Neuronal stem cell (in vitro differentiated cells): Measurements from ENCODE around the gene POU2AF1.
"Not testable (repeated sequence)": the region's sequence is repeated elsewhere in the genome, so short reads cannot be mapped to it uniquely, and the experiment has no call there.

Experiments used
- DNase-seq: peaks from one replicate; pipeline ENCODE4 v3.0.0-alpha.2; 2013; ENCODE audit warnings: low spot score
- H2AFZ ChIP-seq: one replicate; pipeline ENCODE4 v1.6.1; 2013; ENCODE audit warnings: mild to moderate bottlenecking, low read length, inconsistent platforms
- H2AK5ac ChIP-seq: 2 replicates; pipeline ENCODE4 v1.6.1; 2013; ENCODE audit warnings: low read depth, mild to moderate bottlenecking, inconsistent platforms, low read length, moderate library complexity, mixed read lengths
- H2BK120ac ChIP-seq: 2 replicates; pipeline ENCODE4 v1.6.1; 2013; ENCODE audit warnings: low read depth, mild to moderate bottlenecking, inconsistent platforms, low read length, moderate library complexity, mixed read lengths
- H2BK12ac ChIP-seq: one replicate; pipeline ENCODE4 v1.6.1; 2013; ENCODE audit warnings: low read length, inconsistent platforms
- H2BK15ac ChIP-seq: 2 replicates; pipeline ENCODE4 v1.6.1; 2013; ENCODE audit warnings: mild to moderate bottlenecking, low read length, inconsistent platforms, mixed read lengths
- H2BK5ac ChIP-seq: one replicate; pipeline ENCODE4 v1.6.1; 2013; ENCODE audit warnings: inconsistent platforms, mild to moderate bottlenecking, low read length, moderate library complexity
- H3K14ac ChIP-seq: one replicate; pipeline ENCODE4 v1.6.1; 2013; ENCODE audit warnings: low read length, inconsistent platforms
- H3K18ac ChIP-seq: 2 replicates; pipeline ENCODE4 v1.6.1; 2013; ENCODE audit warnings: low read length, inconsistent platforms
- H3K23ac ChIP-seq: 2 replicates; pipeline ENCODE4 v1.6.1; 2013; ENCODE audit warnings: low read depth, mild to moderate bottlenecking, mixed read lengths, low read length, inconsistent platforms; ENCODE audit not compliant: poor library complexity
- H3K27ac ChIP-seq: replicated peaks from 3 replicates; pipeline ENCODE4 v1.5.1; 2013; ENCODE audit warnings: low read length, inconsistent platforms
- H3K27me3 ChIP-seq, 3 experiments: 2 replicates each; pipeline ENCODE4 v1.6.1; 2013; ENCODE audit warnings: low read length in 3 of 3, mild to moderate bottlenecking in 2 of 3, inconsistent platforms in 1 of 3, low read depth in 1 of 3, mixed read lengths in 1 of 3, moderate library complexity in 1 of 3; ENCODE audit not compliant: control insufficient read depth in 3 of 3, insufficient read depth in 3 of 3
- H3K36me3 ChIP-seq, 2 donors: replicated peaks in 1 of 2; 2 replicates each; pipeline ENCODE4 v1.6.1; 2013; ENCODE audit warnings: low read length in 2 of 2; ENCODE audit not compliant: control insufficient read depth in 2 of 2, insufficient read depth in 2 of 2
- H3K4ac ChIP-seq: 2 replicates; pipeline ENCODE4 v1.6.1; 2013; ENCODE audit warnings: inconsistent platforms, mild to moderate bottlenecking, low read length, moderate library complexity
- H3K4me1 ChIP-seq, 2 donors: 1 replicate in 1 of 2; 2 replicates in 1 of 2; pipeline ENCODE4 v1.6.1; 2013; ENCODE audit warnings: low read length in 2 of 2, low read depth in 1 of 2; ENCODE audit not compliant: control insufficient read depth in 2 of 2, insufficient read depth in 1 of 2
- H3K4me2 ChIP-seq: one replicate; pipeline ENCODE4 v1.6.1; 2013; ENCODE audit warnings: mild to moderate bottlenecking, low read length, inconsistent platforms; ENCODE audit not compliant: insufficient read depth, poor library complexity, severe bottlenecking
- H3K4me3 ChIP-seq, 2 donors: 2 replicates each; pipeline ENCODE4 v1.5.1; 2013; ENCODE audit warnings: low read length in 2 of 2, mild to moderate bottlenecking in 2 of 2, inconsistent platforms in 1 of 2, moderate library complexity in 1 of 2
- H3K79me1 ChIP-seq: one replicate; pipeline ENCODE4 v1.6.1; 2013; ENCODE audit warnings: low read depth, mild to moderate bottlenecking, inconsistent platforms, low read length, moderate library complexity
- H3K9ac ChIP-seq: one replicate; pipeline ENCODE4 v1.6.1; 2013; ENCODE audit warnings: mild to moderate bottlenecking, low read depth, low read length, inconsistent platforms; ENCODE audit not compliant: poor library complexity
- H3K9me3 ChIP-seq, 2 donors: replicated peaks in 1 of 2; 2 replicates each; pipeline versions ENCODE3 to v1.6.1; 2013; ENCODE audit warnings: low read length in 2 of 2, mild to moderate bottlenecking in 2 of 2, inconsistent platforms in 1 of 2, low read depth in 1 of 2, mixed read lengths in 1 of 2, moderate library complexity in 1 of 2; ENCODE audit not compliant: control insufficient read depth in 2 of 2, insufficient read depth in 1 of 2
- H4K8ac ChIP-seq: one replicate; pipeline ENCODE4 v1.6.1; 2013; ENCODE audit warnings: low read depth, mild to moderate bottlenecking, inconsistent platforms, low read length, moderate library complexity
- H4K91ac ChIP-seq: one replicate; pipeline ENCODE4 v1.6.1; 2013; ENCODE audit warnings: low read length, low read depth, mild to moderate bottlenecking, inconsistent platforms; ENCODE audit not compliant: poor library complexity
- WGBS, 2 donors: extraction: QIAGEN DNeasy Blood & Tissue Kit; methylation state at CpG; one replicate each; pipeline ENCODE4 v1.1.7; 2013; ENCODE audit warnings: missing lambda C conversion rate in 2 of 2, mixed read lengths in 1 of 2; ENCODE audit not compliant: insufficient read length in 2 of 2, insufficient replicate concordance in 1 of 2; ENCODE audit errors: extremely low coverage in 2 of 2; 5-methylcytosine and 5-hydroxymethylcytosine counted together

Gene POU2AF1

DNA sequence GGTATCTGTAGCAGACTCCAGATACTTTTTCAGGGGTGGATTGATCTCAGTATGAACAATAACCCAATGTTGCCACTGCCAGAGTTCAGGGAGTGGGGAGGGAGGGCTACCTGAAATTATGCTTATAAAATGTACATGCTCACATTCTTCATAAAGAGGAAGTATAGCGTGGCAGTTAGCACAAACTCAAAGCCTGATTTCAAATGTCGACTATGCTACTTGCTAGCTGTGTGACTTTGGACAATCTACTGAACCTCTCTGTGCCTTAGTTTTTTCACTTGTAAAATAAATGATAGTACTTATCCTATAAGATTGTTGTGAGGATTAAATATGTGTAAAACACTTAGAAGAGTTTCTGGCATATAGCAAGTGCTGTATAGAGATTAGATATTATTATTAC is 26.5 kb upstream of the POU2AF1 start:
- WGBS, 2 donors: no CpG with 5 or more reads among the region's 2 CpGs
- no peak overlapping the region for H3K4me3 ChIP-seq
- no peak overlapping the region for H3K18ac ChIP-seq
- no peak overlapping the region for H2AFZ ChIP-seq
- no peak for DNase-seq
- H2AK5ac ChIP-seq: no peak overlapping the region
- no peak overlapping the region for H2BK120ac ChIP-seq
- no peaks in the 10 kb centered on the region for H3K9me3 ChIP-seq
- no peak overlapping the region for H2BK15ac ChIP-seq
- H3K79me1 ChIP-seq: no peaks in the 10 kb centered on the region
- H3K14ac ChIP-seq: no peak overlapping the region
- H3K23ac ChIP-seq: no peak overlapping the region
- H4K8ac ChIP-seq: no peak overlapping the region
- H3K4me1 ChIP-seq: no peaks in the 10 kb centered on the region
- H2BK12ac ChIP-seq: no peak overlapping the region
- H3K27ac ChIP-seq: no peak overlapping the region
- no peak overlapping the region for H3K9ac ChIP-seq
- H4K91ac ChIP-seq: no peak overlapping the region
- H2BK5ac ChIP-seq: no peak overlapping the region
- H3K4ac ChIP-seq: no peak overlapping the region
- H3K27me3 ChIP-seq: no peaks in the 10 kb centered on the region
- no peak overlapping the region for H3K4me2 ChIP-seq
- H3K36me3 ChIP-seq: no peaks in the 10 kb centered on the region

DNA sequence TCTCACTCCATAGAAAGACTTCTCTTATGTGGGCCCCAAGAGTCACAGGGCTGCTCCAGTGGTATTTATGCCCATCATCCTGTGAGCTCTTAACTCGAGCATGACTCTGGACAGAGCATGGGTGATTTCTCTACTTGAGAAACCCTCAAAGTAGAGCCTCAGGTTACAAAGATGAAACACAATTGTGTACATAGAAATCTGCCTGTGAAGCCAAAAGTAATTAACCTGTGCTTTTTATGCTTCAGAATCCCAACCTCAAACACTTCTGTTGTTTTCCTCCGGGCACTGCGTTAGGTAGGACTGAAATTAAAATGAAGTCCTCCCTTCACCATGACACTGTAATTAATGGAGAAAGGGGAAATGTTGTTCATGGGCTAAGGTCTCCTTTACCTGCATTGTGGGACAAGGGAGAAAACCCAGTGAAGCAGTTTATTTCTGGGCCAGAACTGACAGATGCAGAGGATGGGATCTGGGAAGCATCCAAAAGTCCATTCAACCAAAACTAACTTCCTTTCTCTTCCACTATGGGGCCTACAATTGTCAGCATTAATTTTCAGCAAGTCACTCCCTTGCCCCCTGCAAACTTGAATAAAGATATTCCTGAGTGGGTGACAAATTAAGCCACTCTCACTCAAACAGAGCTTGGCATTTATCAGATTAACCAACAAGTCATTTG is 24.1 kb upstream of the POU2AF1 start:
- Histone ChIP-seq H2BK5ac (no peak overlapping the region), H3K4me2 (no peak overlapping the region), H2AK5ac (no peak overlapping the region), H2BK120ac (no peak overlapping the region), H3K27me3 (no peaks in the 10 kb centered on the region), H3K4ac (no peak overlapping the region), H3K4me3 (no peak overlapping the region), H3K18ac (no peak overlapping the region), H3K36me3 (no peaks in the 10 kb centered on the region), H3K9me3 (no peaks in the 10 kb centered on the region), H3K9ac (no peak overlapping the region), H3K27ac (no peak overlapping the region), H2AFZ (no peak overlapping the region), H3K79me1 (no peaks in the 10 kb centered on the region), H4K8ac (no peak overlapping the region), H4K91ac (no peak overlapping the region), H3K14ac (no peak overlapping the region), H3K23ac (no peak overlapping the region), H3K4me1 (no peaks in the 10 kb centered on the region), H2BK15ac (no peak overlapping the region), H2BK12ac (no peak overlapping the region)
- no CpG with 5 or more reads among the region's 3 CpGs for WGBS, 2 donors
- DNase-seq: no peak

DNA sequence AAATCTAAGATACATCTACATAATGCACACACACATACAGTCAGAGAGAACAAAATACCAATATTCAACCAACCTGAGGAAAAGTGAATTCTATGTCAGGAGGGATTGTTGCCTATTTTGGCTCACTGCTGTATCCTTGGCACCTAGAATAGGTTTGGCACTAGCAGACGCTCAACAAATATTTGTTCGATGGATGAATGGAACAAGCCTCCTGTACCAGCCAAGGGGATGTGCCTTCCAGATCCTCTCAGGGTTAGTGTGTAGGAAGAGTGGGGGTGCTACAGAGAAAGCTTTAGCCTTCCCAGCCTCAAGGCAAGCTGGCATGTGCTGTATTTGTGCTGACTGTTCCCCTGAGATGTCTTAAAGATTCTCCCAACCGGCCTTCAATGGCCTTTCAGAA is 23.3 kb upstream of the POU2AF1 start:
- DNase-seq: no peak
- no peak overlapping the region for H2BK15ac ChIP-seq
- H2AK5ac ChIP-seq: no peak overlapping the region
- WGBS, 2 donors: no CpG with 5 or more reads among the region's 3 CpGs
- no peaks in the 10 kb centered on the region for H3K9me3 ChIP-seq
- H2BK5ac ChIP-seq: no peak overlapping the region
- H3K9ac ChIP-seq: no peak overlapping the region
- no peaks in the 10 kb centered on the region for H3K79me1 ChIP-seq
- no peaks in the 10 kb centered on the region for H3K27me3 ChIP-seq
- no peaks in the 10 kb centered on the region for H3K36me3 ChIP-seq
- no peak overlapping the region for H3K4me3 ChIP-seq
- no peak overlapping the region for H4K8ac ChIP-seq
- no peak overlapping the region for H3K18ac ChIP-seq
- H3K14ac ChIP-seq: no peak overlapping the region
- H2AFZ ChIP-seq: no peak overlapping the region
- no peak overlapping the region for H2BK120ac ChIP-seq
- H2BK12ac ChIP-seq: no peak overlapping the region
- no peak overlapping the region for H3K4ac ChIP-seq
- H3K23ac ChIP-seq: no peak overlapping the region
- no peak overlapping the region for H3K27ac ChIP-seq
- H3K4me2 ChIP-seq: no peak overlapping the region
- H4K91ac ChIP-seq: no peak overlapping the region
- no peaks in the 10 kb centered on the region for H3K4me1 ChIP-seq

DNA sequence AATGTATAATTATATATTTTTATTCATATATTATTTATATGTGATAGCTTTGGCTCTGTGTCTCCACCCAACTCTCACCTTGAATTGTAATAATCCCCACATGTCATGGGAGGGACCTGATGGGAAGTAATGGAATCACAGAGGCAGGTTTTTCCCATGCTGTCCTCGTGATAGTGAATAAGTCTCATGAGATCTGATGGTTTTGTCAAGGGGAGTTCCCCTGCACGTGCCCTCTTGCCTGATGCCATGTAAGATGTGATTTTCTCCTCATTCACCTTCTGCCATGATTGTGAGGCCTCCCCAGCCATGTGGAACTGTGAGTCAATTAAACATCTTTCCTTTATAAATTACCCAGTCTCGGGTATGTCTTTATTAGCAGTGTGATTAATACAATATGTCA is 22.9 kb upstream of the POU2AF1 start:
- not testable (repeated sequence) for H3K4me1 ChIP-seq, H3K79me1 ChIP-seq, H3K9ac ChIP-seq, H2BK12ac ChIP-seq, H3K27me3 ChIP-seq, H3K14ac ChIP-seq, H3K4ac ChIP-seq, H3K23ac ChIP-seq, H3K9me3 ChIP-seq, H4K91ac ChIP-seq, H3K4me3 ChIP-seq, H3K4me2 ChIP-seq, H4K8ac ChIP-seq, H3K36me3 ChIP-seq, H3K18ac ChIP-seq, H2BK120ac ChIP-seq, H2AFZ ChIP-seq, DNase-seq, H2BK15ac ChIP-seq, H3K27ac ChIP-seq, H2BK5ac ChIP-seq, H2AK5ac ChIP-seq
- no CpG with 5 or more reads among the region's 3 CpGs for WGBS, 2 donors
